Measurements from ENCODE around the gene ADAT3. TPM values are rescaled to one million over a fixed set of nuclear protein-coding genes. Genes with fewer than 3 reads are reported as not detected.

ADAT3 gene
- polyA plus RNA-seq, 1 of the 3 experiments (the other 2 are of a cell fraction): 2.8 TPM

- TF ChIP-seq YY1 (IDR thresholded peaks at IDR 0.05; ENCODE audit: low read depth) (no peak), RXRA (IDR thresholded peaks at IDR 0.05; ENCODE audit: borderline replicate concordance, low read depth) (no peak), NRF1 (IDR thresholded peaks at IDR 0.05; ENCODE audit: low read depth, low read length) (no peak), JUND (IDR thresholded peaks at IDR 0.05) (no peak), GATA2 (CRISPR knock-in tag; IDR thresholded peaks at IDR 0.05) (no peak), CTCF (IDR thresholded peaks at IDR 0.05) (no peak), EZH2phosphoT487 (IDR thresholded peaks at IDR 0.05; ENCODE audit: borderline replicate concordance, low read depth) (no peak), EP300 (IDR thresholded peaks at IDR 0.05; ENCODE audit: borderline replicate concordance in 1 of 2, low read depth in 1 of 2, low read length in 1 of 2) (no peak), REST (IDR thresholded peaks at IDR 0.05; ENCODE audit: low read depth, low read length) (no peak), PBX3 (IDR thresholded peaks at IDR 0.05) (no peak), CHD2 (IDR thresholded peaks at IDR 0.05; ENCODE audit: low read length, partially characterized antibody) (no peak), FOXM1 (IDR thresholded peaks at IDR 0.05; ENCODE audit: low read depth) (no peak), TEAD4 (IDR thresholded peaks at IDR 0.05; ENCODE audit: borderline replicate concordance, insufficient read depth) (no peak), POLR2AphosphoS5 (IDR thresholded peaks at IDR 0.05; ENCODE audit: low read depth, low read length) (no peak), SMC3 (IDR thresholded peaks at IDR 0.05; ENCODE audit: low read depth, low read length) (no peak), MEF2A (IDR thresholded peaks at IDR 0.05; ENCODE audit: borderline replicate concordance, low read depth) (no peak), RFX5 (IDR thresholded peaks at IDR 0.05; ENCODE audit: low read length) (no peak)
- TF ChIP-seq, protein P1, sequence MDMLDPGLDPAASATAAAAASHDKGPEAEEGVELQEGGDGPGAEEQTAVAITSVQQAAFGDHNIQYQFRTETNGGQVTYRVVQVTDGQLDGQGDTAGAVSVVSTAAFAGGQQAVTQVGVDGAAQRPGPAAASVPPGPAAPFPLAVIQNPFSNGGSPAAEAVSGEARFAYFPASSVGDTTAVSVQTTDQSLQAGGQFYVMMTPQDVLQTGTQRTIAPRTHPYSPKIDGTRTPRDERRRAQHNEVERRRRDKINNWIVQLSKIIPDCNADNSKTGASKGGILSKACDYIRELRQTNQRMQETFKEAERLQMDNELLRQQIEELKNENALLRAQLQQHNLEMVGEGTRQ (IDR thresholded peaks at IDR 0.05; ENCODE audit: borderline replicate concordance, low read depth, low read length): no peak
- TF ChIP-seq, protein P2, sequence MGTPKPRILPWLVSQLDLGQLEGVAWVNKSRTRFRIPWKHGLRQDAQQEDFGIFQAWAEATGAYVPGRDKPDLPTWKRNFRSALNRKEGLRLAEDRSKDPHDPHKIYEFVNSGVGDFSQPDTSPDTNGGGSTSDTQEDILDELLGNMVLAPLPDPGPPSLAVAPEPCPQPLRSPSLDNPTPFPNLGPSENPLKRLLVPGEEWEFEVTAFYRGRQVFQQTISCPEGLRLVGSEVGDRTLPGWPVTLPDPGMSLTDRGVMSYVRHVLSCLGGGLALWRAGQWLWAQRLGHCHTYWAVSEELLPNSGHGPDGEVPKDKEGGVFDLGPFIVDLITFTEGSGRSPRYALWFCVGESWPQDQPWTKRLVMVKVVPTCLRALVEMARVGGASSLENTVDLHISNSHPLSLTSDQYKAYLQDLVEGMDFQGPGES (IDR thresholded peaks at IDR 0.05; ENCODE audit: low read depth, low read length): no peak
- TF ChIP-seq, protein P3, sequence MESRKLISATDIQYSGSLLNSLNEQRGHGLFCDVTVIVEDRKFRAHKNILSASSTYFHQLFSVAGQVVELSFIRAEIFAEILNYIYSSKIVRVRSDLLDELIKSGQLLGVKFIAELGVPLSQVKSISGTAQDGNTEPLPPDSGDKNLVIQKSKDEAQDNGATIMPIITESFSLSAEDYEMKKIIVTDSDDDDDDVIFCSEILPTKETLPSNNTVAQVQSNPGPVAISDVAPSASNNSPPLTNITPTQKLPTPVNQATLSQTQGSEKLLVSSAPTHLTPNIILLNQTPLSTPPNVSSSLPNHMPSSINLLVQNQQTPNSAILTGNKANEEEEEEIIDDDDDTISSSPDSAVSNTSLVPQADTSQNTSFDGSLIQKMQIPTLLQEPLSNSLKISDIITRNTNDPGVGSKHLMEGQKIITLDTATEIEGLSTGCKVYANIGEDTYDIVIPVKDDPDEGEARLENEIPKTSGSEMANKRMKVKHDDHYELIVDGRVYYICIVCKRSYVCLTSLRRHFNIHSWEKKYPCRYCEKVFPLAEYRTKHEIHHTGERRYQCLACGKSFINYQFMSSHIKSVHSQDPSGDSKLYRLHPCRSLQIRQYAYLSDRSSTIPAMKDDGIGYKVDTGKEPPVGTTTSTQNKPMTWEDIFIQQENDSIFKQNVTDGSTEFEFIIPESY (IDR thresholded peaks at IDR 0.05; ENCODE audit: borderline replicate concordance, low read depth): no peak
- DNase-seq: no peak
- Histone ChIP-seq H3K79me2 (ENCODE audit: insufficient read depth) (peaks cover 90% of the 10 kb centered on the region), H3K36me3 (replicated peaks in 1 of 2; ENCODE audit: control insufficient read depth in 1 of 2, insufficient read depth in 2 of 2, low read length in 1 of 2) (peaks cover 0 to 22% of the 10 kb centered on the region in 2 experiments), H3K9me2 (no peaks in the 10 kb centered on the region), H3K4me2 (no peak overlapping the region), H3K27me3 (ENCODE audit: insufficient read depth) (no peaks in the 10 kb centered on the region), H2AFZ (ENCODE audit: low read depth) (no peak overlapping the region), H3K9ac (no peak overlapping the region), H3K27ac (ENCODE audit: low read depth in 2 of 2, low read length in 1 of 2) (no peak overlapping the region), H3K9me3 (no peaks in the 10 kb centered on the region), H4K20me1 (ENCODE audit: insufficient read depth) (peaks cover 51% of the 10 kb centered on the region), H3K4me3 (ENCODE audit: low read depth in 2 of 2, low read length in 1 of 2) (no peak overlapping the region), H3F3A (replicated peaks; ENCODE audit: insufficient read depth) (peaks cover under 1% of the 10 kb centered on the region), H3K4me1 (ENCODE audit: control insufficient read depth in 1 of 2, insufficient read depth in 2 of 2, low read depth in 1 of 2, low read length in 1 of 2) (peaks cover 0 to 11% of the 10 kb centered on the region in 2 experiments; a peak in 1 of 4 replicates)
- ChIA-PET CTCF (interaction anchor here (1.3 to 4.2 kb wide), 2 partner anchors 17 to 46 kb away, joined by 4 to 30 read pairs; no protein-coding TSS in a partner anchor), POLR2A (no interaction called here)
- 97% methylated on average over 13 of the region's 13 CpGs for WGBS (ENCODE audit: low lambda C conversion rate)
These were observed 5.9 kb downstream of the ADAT3 start for GRCh38 chr19:1911098-1911497.
